ENCODE results near the gene RILPL2.
"Not testable (repeated sequence)": the region's sequence is repeated elsewhere in the genome, so short reads cannot be mapped to it uniquely, and the experiment has no call there.

The RILPL2 gene

GRCh38 chr12:123436017-123436964 lies at the start of gene RILPL2:
Gene RILPL2 (minus strand): TSS chr12:123436684. CDS start chr12:123436420, 264 bp downstream.
- DNase-seq = peak; percentile 90

- no peak for DNase-seq
Measured at GRCh38 chr12:123485756-123486155, 49.3 kb upstream of the RILPL2 start.

- DNase-seq = no peak
Measured at GRCh38 chr12:123483602-123484248, 47.2 kb upstream of the RILPL2 start.

- DNase-seq = no peak
Measured at GRCh38 chr12:123482876-123483275, 46.4 kb upstream of the RILPL2 start.

GRCh38 chr12:123481251-123481650 lies 44.8 kb upstream of the RILPL2 start:
- not testable (repeated sequence) for DNase-seq

- DNase-seq = no peak
Measured at GRCh38 chr12:123479442-123480180, 43.1 kb upstream of the RILPL2 start.

GRCh38 chr12:123478762-123479161 lies 42.3 kb upstream of the RILPL2 start:
- DNase-seq = peak; percentile 23

GRCh38 chr12:123478069-123478468 lies 41.6 kb upstream of the RILPL2 start:
- no peak for DNase-seq

- DNase-seq = no peak
Measured at GRCh38 chr12:123475246-123475703, 38.8 kb upstream of the RILPL2 start.

GRCh38 chr12:123474485-123475245 lies 38.2 kb upstream of the RILPL2 start:
- DNase-seq = no peak

- DNase-seq = no peak
Measured at GRCh38 chr12:123472438-123472849, 36.0 kb upstream of the RILPL2 start.

- peak; percentile 52 for DNase-seq
Measured at GRCh38 chr12:123471374-123472068, 35.0 kb upstream of the RILPL2 start.

GRCh38 chr12:123469978-123470377 lies 33.5 kb upstream of the RILPL2 start:
- no peak for DNase-seq

- DNase-seq = no peak
Measured at GRCh38 chr12:123468786-123469185, 32.3 kb upstream of the RILPL2 start.

GRCh38 chr12:123465084-123465483 lies 28.6 kb upstream of the RILPL2 start:
- no peak for DNase-seq

GRCh38 chr12:123463174-123463573 lies 26.7 kb upstream of the RILPL2 start:
- DNase-seq = not testable (repeated sequence)

GRCh38 chr12:123457980-123458779 lies 21.7 kb upstream of the RILPL2 start, which contains the start of gene SNRNP35:
Gene SNRNP35 (plus strand): TSS chr12:123458139. CDS start chr12:123465541, 7,402 bp downstream.
- DNase-seq = peak; percentile 87

GRCh38 chr12:123453165-123453564 lies 16.7 kb upstream of the RILPL2 start:
- no peak for DNase-seq

- not testable (repeated sequence) for DNase-seq
Measured at GRCh38 chr12:123452276-123452550, 15.7 kb upstream of the RILPL2 start.

- no peak for DNase-seq
Measured at GRCh38 chr12:123450636-123451035, 14.2 kb upstream of the RILPL2 start.

- DNase-seq = no peak
Measured at GRCh38 chr12:123449856-123450255, 13.4 kb upstream of the RILPL2 start.

All from EL (cell line).